ENCODE measurements around the gene RNF121. TPM values are rescaled to one million over a fixed set of nuclear protein-coding genes. Genes with fewer than 3 reads are reported as not detected.

RNF121 gene
- total RNA-seq, 6 experiments from 2014 or later: 36.7 to 41.6 (median 38.7) TPM

DNA sequence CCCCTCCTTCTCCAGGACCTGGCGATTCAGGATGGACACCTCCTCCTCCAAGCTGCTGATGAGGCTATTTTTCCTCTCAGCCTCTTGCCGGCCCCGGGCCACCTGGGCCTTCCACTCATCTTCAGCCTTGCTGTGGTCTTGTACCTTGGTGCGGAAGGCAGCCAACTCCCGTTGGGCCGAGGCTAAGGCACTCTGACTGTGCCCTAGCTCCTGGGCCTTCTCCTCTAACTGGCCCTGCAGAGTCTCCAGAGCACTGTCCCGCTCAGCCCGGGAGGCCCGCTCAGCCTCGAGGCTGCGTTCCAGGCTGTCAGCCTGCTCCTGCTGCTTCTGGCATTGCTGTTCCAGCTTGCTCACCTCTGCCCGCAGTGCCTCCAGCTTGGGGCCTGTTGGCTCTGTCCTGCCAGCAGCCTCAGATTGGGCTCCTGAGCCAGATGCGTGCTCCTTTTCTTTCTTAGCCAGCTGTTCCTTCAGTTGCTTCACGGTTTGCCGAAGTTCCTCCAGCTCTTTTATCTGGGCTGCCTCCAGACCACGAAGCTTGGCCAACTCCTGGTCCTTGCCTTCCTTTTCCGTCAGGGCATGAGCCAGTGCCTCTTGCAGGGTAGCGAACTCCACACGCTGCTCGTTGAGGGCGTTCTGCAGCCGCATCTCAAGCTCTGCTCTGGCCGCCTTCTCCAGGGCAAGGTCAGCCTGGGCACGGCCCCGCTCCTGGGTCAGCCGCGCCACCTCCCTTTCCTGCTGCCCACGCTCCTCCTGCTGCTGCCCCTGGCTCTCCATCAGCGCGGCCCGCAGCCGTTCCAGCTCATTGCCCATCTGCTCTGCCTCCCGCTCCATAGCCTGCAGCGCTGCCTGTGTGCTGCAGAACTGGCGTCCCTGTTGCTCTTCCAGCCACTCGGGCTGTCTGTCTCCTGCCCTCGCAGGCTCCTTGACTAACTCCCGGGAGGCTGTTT lies 85.2 kb downstream of the RNF121 start:
- no peak for DNase-seq
- TF ChIP-seq, protein P1, sequence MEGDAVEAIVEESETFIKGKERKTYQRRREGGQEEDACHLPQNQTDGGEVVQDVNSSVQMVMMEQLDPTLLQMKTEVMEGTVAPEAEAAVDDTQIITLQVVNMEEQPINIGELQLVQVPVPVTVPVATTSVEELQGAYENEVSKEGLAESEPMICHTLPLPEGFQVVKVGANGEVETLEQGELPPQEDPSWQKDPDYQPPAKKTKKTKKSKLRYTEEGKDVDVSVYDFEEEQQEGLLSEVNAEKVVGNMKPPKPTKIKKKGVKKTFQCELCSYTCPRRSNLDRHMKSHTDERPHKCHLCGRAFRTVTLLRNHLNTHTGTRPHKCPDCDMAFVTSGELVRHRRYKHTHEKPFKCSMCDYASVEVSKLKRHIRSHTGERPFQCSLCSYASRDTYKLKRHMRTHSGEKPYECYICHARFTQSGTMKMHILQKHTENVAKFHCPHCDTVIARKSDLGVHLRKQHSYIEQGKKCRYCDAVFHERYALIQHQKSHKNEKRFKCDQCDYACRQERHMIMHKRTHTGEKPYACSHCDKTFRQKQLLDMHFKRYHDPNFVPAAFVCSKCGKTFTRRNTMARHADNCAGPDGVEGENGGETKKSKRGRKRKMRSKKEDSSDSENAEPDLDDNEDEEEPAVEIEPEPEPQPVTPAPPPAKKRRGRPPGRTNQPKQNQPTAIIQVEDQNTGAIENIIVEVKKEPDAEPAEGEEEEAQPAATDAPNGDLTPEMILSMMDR (IDR thresholded peaks at IDR 0.05): no peak
- no peaks in the 10 kb centered on the region for H3K9me3 Mint-ChIP-seq
- H3K27ac Mint-ChIP-seq: no peak overlapping the region
- no peaks in the 10 kb centered on the region for H3K4me1 Mint-ChIP-seq (ENCODE audit: low read depth)
- peaks cover 39% of the 10 kb centered on the region for H3K36me3 Mint-ChIP-seq (ENCODE audit: low read depth)
- H3K27me3 Mint-ChIP-seq (ENCODE audit: insufficient read depth): peaks cover 17% of the 10 kb centered on the region
- H3K4me3 Mint-ChIP-seq: peak overlapping the region; percentile 60; the same call in 1 of the 2 replicates

DNA sequence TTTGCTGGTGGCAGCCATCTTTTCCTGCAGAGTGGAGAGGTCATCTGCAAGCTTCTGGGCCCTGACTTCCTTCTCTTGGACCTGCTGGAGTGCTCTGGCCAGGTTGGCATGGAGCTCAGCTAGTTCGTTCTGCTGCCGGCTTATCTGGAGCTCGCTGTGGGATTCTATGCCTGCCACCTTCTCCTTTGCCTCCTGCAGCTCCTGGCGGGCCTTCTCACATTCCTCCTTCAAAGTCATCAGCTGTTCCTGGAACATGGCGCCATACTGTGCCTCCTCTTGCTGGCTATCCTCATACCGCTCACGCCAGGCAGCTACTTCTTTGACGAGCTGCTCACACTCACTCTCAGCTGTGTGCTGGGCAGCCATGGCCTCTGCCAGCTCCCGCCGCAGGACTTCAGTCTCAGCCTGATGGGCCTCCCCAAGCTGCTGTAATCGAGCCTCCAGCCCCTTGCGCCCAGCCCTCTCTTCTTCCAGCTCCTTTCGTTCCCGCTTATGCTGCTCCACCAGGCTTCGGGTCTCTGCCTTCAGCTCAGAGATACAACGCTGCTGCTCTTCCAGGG lies 86.0 kb downstream of the RNF121 start:
- H3K4me3 Mint-ChIP-seq: no peak overlapping the region
- TF ChIP-seq, protein P1 (IDR thresholded peaks at IDR 0.05): no peak
- H3K4me1 Mint-ChIP-seq (ENCODE audit: low read depth): no peaks in the 10 kb centered on the region
- H3K27ac Mint-ChIP-seq: no peak overlapping the region; the same call in 1 of the 2 replicates
- no peaks in the 10 kb centered on the region for H3K9me3 Mint-ChIP-seq
- H3K36me3 Mint-ChIP-seq (ENCODE audit: low read depth): peaks cover 46% of the 10 kb centered on the region
- no peak for DNase-seq
- peaks cover 17% of the 10 kb centered on the region for H3K27me3 Mint-ChIP-seq (ENCODE audit: insufficient read depth)

DNA sequence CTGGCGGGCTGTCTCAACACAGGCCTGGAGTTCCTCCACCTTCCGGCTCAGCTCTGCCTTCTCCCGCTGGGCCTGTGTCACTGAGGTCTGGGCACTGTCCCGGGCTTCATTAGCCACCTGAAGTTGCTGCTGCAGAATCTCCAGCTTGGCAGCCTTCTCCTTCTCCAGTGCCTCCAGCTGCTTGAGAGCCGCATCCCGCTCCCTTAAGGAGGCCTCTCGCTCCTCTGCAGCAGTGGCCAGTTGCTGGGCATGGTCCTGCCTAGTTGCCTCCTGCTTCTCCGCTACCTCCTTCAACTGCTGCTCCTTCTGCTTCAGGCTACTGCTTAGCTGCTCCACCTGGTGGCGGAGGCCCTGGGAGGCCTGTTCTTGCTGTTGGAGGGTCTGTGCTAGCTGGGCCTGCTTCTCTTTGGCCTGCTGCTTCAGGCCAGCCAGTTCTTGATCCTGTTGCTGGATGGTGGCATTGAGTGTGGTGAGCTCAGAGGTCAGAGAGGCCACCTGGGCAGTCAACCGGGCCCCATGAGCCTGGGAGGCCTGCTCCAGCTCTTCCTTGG lies 86.7 kb downstream of the RNF121 start:
- TF ChIP-seq, protein P1 (IDR thresholded peaks at IDR 0.05): peak; percentile 62
- H3K27ac Mint-ChIP-seq: peak overlapping the region; percentile 47; the same call in 1 of the 2 replicates
- no peak for DNase-seq
- H3K27me3 Mint-ChIP-seq (ENCODE audit: insufficient read depth): peaks cover 17% of the 10 kb centered on the region
- no peak overlapping the region for H3K4me3 Mint-ChIP-seq
- no peaks in the 10 kb centered on the region for H3K4me1 Mint-ChIP-seq (ENCODE audit: low read depth)
- H3K9me3 Mint-ChIP-seq: no peaks in the 10 kb centered on the region
- peaks cover 52% of the 10 kb centered on the region for H3K36me3 Mint-ChIP-seq (ENCODE audit: low read depth)

DNA sequence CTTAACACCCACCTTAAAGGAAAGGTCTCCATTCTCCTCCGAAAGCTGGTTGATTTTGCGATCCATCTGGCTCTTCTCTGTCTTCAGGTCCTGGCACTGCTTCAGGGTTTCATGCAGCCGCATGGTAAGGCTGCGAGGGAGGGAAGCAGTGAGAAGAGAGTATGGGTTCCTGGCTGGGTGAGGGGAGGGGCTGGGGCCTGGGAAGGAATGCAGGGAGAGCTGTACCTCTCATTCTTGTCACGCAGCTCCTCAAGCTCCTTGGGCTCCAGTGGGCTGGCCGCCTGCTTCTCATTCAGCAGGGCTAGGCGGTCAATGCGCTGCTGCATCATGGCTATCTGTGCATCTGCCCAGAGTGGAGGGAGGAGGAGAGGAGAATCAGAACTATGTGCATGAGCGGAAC lies 89.3 kb downstream of the RNF121 start:
- Mint-ChIP-seq H3K36me3 (ENCODE audit: low read depth) (peaks cover 55% of the 10 kb centered on the region), H3K27ac (no peak overlapping the region), H3K9me3 (no peaks in the 10 kb centered on the region), H3K27me3 (ENCODE audit: insufficient read depth) (peaks cover 17% of the 10 kb centered on the region), H3K4me1 (ENCODE audit: low read depth) (peaks cover 2% of the 10 kb centered on the region; the same call in 1 of the 2 replicates), H3K4me3 (no peak overlapping the region)
- no peak for DNase-seq
- TF ChIP-seq, protein P1 (IDR thresholded peaks at IDR 0.05): no peak

DNA sequence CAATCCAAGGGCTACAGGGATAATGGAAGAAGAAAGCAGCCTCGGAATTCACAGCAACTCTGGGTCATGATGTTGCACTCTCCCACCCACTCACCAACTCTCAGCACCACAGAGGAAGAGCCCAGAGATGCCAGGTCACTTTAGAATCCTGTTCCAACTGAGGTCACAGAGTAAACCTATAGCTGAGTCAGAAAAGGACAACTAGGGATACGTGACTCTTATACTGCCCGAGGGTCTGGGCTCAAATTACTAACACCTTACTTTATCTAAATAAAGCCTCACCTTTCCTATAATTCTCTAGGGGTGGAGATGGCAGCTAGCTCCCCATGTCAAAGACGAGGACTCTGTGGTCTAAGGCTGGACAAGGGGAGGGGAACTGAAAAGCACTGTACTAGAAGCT lies 94.5 kb downstream of the RNF121 start:
- peaks cover 49% of the 10 kb centered on the region for H3K4me1 Mint-ChIP-seq (ENCODE audit: low read depth)
- peaks cover 38% of the 10 kb centered on the region for H3K36me3 Mint-ChIP-seq (ENCODE audit: low read depth)
- no peaks in the 10 kb centered on the region for H3K9me3 Mint-ChIP-seq
- peak overlapping the region; percentile 95; the same call in 1 of the 2 replicates for H3K27ac Mint-ChIP-seq
- H3K4me3 Mint-ChIP-seq: no peak overlapping the region
- no peak for DNase-seq
- TF ChIP-seq, protein P1 (IDR thresholded peaks at IDR 0.05): no peak
- H3K27me3 Mint-ChIP-seq (ENCODE audit: insufficient read depth): peaks cover 1% of the 10 kb centered on the region; the same call in 1 of the 2 replicates
